HEK293 (cell line): ENCODE data around the gene BCL7A.

ENCODE experiments used
- FEZF1 ChIP-seq: fragments of 450-650 bp; formaldehyde crosslinking; IDR thresholded peaks from 2 replicates; pipeline ENCODE4 v1.5.1; 2016; ENCODE audit warnings: missing biosample characterization, missing genetic modification characterization
- PRDM4 ChIP-seq: fragments of 450-650 bp; formaldehyde crosslinking; IDR thresholded peaks from 2 replicates; pipeline ENCODE4 v1.5.1; 2017; ENCODE audit warnings: missing biosample characterization, missing genetic modification characterization
- SCRT1 ChIP-seq: fragments of 450-650 bp; formaldehyde crosslinking; IDR thresholded peaks from 2 replicates; pipeline ENCODE4 v1.5.1; 2016; ENCODE audit warnings: missing biosample characterization, missing genetic modification characterization, borderline replicate concordance
- ZEB2 ChIP-seq: fragments of 450-650 bp; formaldehyde crosslinking; IDR thresholded peaks from 2 replicates; pipeline ENCODE4 v1.5.1; 2016; ENCODE audit warnings: missing biosample characterization, missing genetic modification characterization
- ZNF112 ChIP-seq: fragments of 450-650 bp; formaldehyde crosslinking; IDR thresholded peaks from 2 replicates; pipeline ENCODE4 v1.5.0; 2017; ENCODE audit warnings: missing biosample characterization, missing genetic modification characterization
- ZNF114 ChIP-seq: fragments of 450-650 bp; formaldehyde crosslinking; IDR thresholded peaks from 2 replicates; pipeline ENCODE4 v1.5.0; 2017; ENCODE audit warnings: missing biosample characterization, missing genetic modification characterization
- ZNF133 ChIP-seq: fragments of 450-650 bp; formaldehyde crosslinking; IDR thresholded peaks from 2 replicates; pipeline ENCODE4 v1.5.1; 2016; ENCODE audit warnings: missing biosample characterization, missing genetic modification characterization
- ZNF138 ChIP-seq: fragments of 450-650 bp; formaldehyde crosslinking; IDR thresholded peaks from 2 replicates; pipeline ENCODE4 v1.5.1; 2016; ENCODE audit warnings: missing biosample characterization, missing genetic modification characterization, borderline replicate concordance
- ZNF146 ChIP-seq: fragments of 450-650 bp; formaldehyde crosslinking; IDR thresholded peaks from 2 replicates; pipeline ENCODE4 v1.5.1; 2016; ENCODE audit warnings: missing biosample characterization, missing genetic modification characterization
- ZNF239 ChIP-seq: fragments of 450-650 bp; formaldehyde crosslinking; IDR thresholded peaks from 2 replicates; pipeline ENCODE4 v1.5.1; 2016; ENCODE audit warnings: missing biosample characterization, missing genetic modification characterization
- ZNF248 ChIP-seq: fragments of 450-650 bp; formaldehyde crosslinking; IDR thresholded peaks from 2 replicates; pipeline ENCODE4 v1.5.1; 2017; ENCODE audit warnings: missing biosample characterization, missing genetic modification characterization
- ZNF266 ChIP-seq: fragments of 450-650 bp; formaldehyde crosslinking; IDR thresholded peaks from 2 replicates; pipeline ENCODE4 v1.5.1; 2016; ENCODE audit warnings: missing biosample characterization, missing genetic modification characterization, low read depth
- ZNF302 ChIP-seq: fragments of 450-650 bp; formaldehyde crosslinking; IDR thresholded peaks from 2 replicates; pipeline ENCODE4 v1.5.1; 2016; ENCODE audit warnings: missing biosample characterization, missing genetic modification characterization, low read depth
- ZNF335 ChIP-seq: fragments of 450-650 bp; formaldehyde crosslinking; conservative IDR thresholded peaks from 2 replicates; pipeline ENCODE4 v1.5.1; 2016; ENCODE audit warnings: missing biosample characterization, missing genetic modification characterization
- ZNF398 ChIP-seq: fragments of 450-650 bp; formaldehyde crosslinking; IDR thresholded peaks from 2 replicates; pipeline ENCODE4 v1.5.1; 2017; ENCODE audit warnings: missing biosample characterization, missing genetic modification characterization
- ZNF473 ChIP-seq: fragments of 450-650 bp; formaldehyde crosslinking; IDR thresholded peaks from 2 replicates; pipeline ENCODE4 v1.5.1; 2017; ENCODE audit warnings: missing biosample characterization, missing genetic modification characterization
- ZNF518A ChIP-seq: fragments of 450-650 bp; formaldehyde crosslinking; conservative IDR thresholded peaks from 2 replicates; pipeline ENCODE4 v1.5.1; 2016; ENCODE audit warnings: low read depth, missing biosample characterization, missing genetic modification characterization
- ZNF639 ChIP-seq: fragments of 450-650 bp; formaldehyde crosslinking; IDR thresholded peaks from 2 replicates; pipeline ENCODE4 v1.5.1; 2016; ENCODE audit warnings: missing biosample characterization, missing genetic modification characterization
- ZNF707 ChIP-seq: fragments of 450-650 bp; formaldehyde crosslinking; IDR thresholded peaks from 2 replicates; pipeline ENCODE4 v1.5.1; 2016; ENCODE audit warnings: missing biosample characterization, missing genetic modification characterization
- ZNF843 ChIP-seq: fragments of 450-650 bp; formaldehyde crosslinking; IDR thresholded peaks from 2 replicates; pipeline ENCODE4 v1.5.1; 2016; ENCODE audit warnings: missing biosample characterization, missing genetic modification characterization
- ZSCAN5A ChIP-seq: fragments of 450-650 bp; formaldehyde crosslinking; IDR thresholded peaks from 2 replicates; pipeline ENCODE4 v1.5.1; 2016; ENCODE audit warnings: missing biosample characterization, missing genetic modification characterization
- TF ChIP-seq, protein P1 (sequence below): fragments of 450-650 bp; formaldehyde crosslinking; IDR thresholded peaks from 2 replicates; pipeline ENCODE4 v1.5.1; 2016; ENCODE audit warnings: missing biosample characterization, missing genetic modification characterization
- TF ChIP-seq, protein P2 (sequence below): fragments of 450-650 bp; formaldehyde crosslinking; IDR thresholded peaks from 2 replicates; pipeline ENCODE4; 2016; ENCODE audit warnings: missing biosample characterization, missing genetic modification characterization

The BCL7A gene

DNA sequence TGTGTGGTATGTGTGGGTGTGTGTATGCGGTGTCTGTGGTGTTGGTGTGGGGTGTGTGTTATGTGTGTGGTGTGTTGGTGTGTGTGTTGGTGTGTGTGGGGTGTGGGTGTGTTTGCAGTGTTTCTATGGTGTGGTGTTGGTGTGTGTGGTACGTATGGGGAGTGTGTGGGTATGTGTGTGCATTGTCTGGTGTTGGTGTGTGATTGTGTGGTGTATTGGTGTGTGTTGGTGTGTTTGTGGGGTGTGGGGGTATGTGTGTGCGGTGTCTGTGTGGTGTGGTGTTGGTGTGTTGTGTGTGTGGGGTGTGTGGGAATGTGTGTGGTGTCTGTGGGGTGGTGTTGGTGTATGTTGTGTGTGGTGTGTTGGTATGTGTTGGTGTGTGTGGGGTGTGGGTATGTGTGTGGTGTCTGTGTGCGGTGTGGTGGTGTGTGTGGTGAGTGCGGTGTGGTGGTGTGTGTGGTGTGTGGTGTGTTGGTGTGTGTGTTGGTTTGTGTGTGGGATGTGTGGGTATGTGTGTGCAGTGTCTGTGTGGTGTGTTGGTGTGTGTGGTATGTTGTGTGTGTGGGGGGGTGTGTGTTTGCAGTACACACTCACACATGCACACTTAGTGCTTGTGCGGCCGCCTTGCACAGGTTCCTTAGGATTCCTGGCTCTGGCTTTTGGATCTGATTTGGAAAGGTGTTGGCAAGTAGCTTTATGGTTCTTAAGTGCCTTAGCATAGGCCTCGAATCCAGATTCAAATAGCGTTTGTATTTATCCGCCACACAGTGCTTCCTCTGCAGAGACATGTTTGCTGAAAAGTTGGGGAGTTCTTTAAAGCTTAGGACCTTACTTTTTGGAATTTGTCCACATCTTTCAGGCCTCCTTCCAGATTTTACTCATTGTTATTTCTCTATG is 73.3 kb downstream of the BCL7A start (continued):
- TF ChIP-seq ZNF518A (no peak), PRDM4 (tag by site-specific recombination) (0 out of 2 replicates have a peak, but pooled peaks have one; percentile 25), ZNF639 (peak; percentile 88), ZNF112 (tag by site-specific recombination) (0 out of 2 replicates have a peak, but pooled peaks have one; percentile 52), ZNF473 (tag by site-specific recombination) (peak; percentile 75; the same call in 1 of the 2 replicates), ZNF133 (tag by site-specific recombination) (no peak; the same call in 1 of the 2 replicates), ZNF146 (tag by site-specific recombination) (peak; percentile 45; the same call in 1 of the 2 replicates), ZNF302 (tag by site-specific recombination) (no peak), ZNF248 (tag by site-specific recombination) (peak; percentile 66; the same call in 1 of the 2 replicates), FEZF1 (tag by site-specific recombination) (no peak), ZSCAN5A (0 out of 2 replicates have a peak, but pooled peaks have one; percentile 76), ZNF114 (0 out of 2 replicates have a peak, but pooled peaks have one; percentile 55), ZEB2 (tag by site-specific recombination) (peak; percentile 68; the same call in 1 of the 2 replicates), ZNF707 (tag by site-specific recombination) (no peak; the same call in 1 of the 2 replicates), ZNF266 (tag by site-specific recombination) (peak; percentile 77; the same call in 1 of the 2 replicates), ZNF335 (tag by site-specific recombination) (no peak), SCRT1 (tag by site-specific recombination) (peak; percentile 45; the same call in 1 of the 2 replicates), ZNF138 (no peak), ZNF239 (tag by site-specific recombination) (peak; percentile 80; the same call in 1 of the 2 replicates), ZNF398 (tag by site-specific recombination) (no peak; the same call in none of the 2 replicates), ZNF843 (tag by site-specific recombination) (no peak)
- TF ChIP-seq, protein P1, sequence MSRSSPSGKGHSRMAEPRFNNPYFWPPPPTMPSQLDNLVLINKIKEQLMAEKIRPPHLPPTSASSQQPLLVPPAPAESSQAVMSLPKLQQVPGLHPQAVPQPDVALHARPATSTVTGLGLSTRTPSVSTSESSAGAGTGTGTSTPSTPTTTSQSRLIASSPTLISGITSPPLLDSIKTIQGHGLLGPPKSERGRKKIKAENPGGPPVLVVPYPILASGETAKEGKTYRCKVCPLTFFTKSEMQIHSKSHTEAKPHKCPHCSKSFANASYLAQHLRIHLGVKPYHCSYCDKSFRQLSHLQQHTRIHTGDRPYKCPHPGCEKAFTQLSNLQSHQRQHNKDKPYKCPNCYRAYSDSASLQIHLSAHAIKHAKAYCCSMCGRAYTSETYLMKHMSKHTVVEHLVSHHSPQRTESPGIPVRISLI: no peak
- TF ChIP-seq, protein P2, sequence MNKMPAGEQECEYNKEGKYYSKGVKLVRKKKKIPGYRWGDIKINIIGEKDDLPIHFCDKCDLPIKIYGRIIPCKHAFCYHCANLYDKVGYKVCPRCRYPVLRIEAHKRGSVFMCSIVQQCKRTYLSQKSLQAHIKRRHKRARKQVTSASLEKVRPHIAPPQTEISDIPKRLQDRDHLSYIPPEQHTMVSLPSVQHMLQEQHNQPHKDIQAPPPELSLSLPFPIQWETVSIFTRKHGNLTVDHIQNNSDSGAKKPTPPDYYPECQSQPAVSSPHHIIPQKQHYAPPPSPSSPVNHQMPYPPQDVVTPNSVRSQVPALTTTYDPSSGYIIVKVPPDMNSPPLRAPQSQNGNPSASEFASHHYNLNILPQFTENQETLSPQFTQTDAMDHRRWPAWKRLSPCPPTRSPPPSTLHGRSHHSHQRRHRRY: 0 out of 2 replicates have a peak, but pooled peaks have one; percentile 53
